Calu3 (cell line): Measurements from ENCODE around the gene RASSF4. TPM values are rescaled to one million over a fixed set of nuclear protein-coding genes. Genes with fewer than 3 reads are reported as not detected.

Source experiments
- BruUV-seq: library from RNA; stranded (reverse); fragments of 400-500 nt; replicated peaks from 2 replicates; lab custom pipeline; 2021; lab: Mats Ljungman, UMichigan
- CTCF ChIA-PET: fragments of 300-600 bp; sonication (Branson Sonifier 250); formaldehyde crosslinking; loops from one replicate; lab custom pipeline; 2022; ENCODE audit warnings: antibody characterized with exemption; lab: Charles Lee
- DNase-seq: peaks from one replicate; pipeline ENCODE4 v3.0.0; 2022
- H3K27ac Mint-ChIP-seq: one replicate; pipeline ENCODE4 v1.8.0; 2022; ENCODE audit warnings: mixed read lengths; ENCODE audit not compliant: unreplicated experiment
- H3K27me3 Mint-ChIP-seq: one replicate; pipeline ENCODE4 v1.8.0; 2022; ENCODE audit warnings: mixed read lengths; ENCODE audit not compliant: unreplicated experiment
- H3K36me3 Mint-ChIP-seq: one replicate; pipeline ENCODE4 v1.8.0; 2022; ENCODE audit warnings: mild to moderate bottlenecking, moderate library complexity, mixed read lengths; ENCODE audit not compliant: insufficient read depth, unreplicated experiment
- H3K4me1 Mint-ChIP-seq: one replicate; pipeline ENCODE4 v1.8.0; 2022; ENCODE audit warnings: mild to moderate bottlenecking, low read depth, mixed read lengths; ENCODE audit not compliant: unreplicated experiment
- H3K4me3 Mint-ChIP-seq: one replicate; pipeline ENCODE4 v1.8.0; 2022; ENCODE audit warnings: mild to moderate bottlenecking, low read depth, moderate library complexity, mixed read lengths; ENCODE audit not compliant: unreplicated experiment
- H3K9me3 Mint-ChIP-seq: one replicate; pipeline ENCODE4 v1.8.0; 2022; ENCODE audit warnings: low read depth, mixed read lengths; ENCODE audit not compliant: unreplicated experiment
- CTCF ChIP-seq: fragments of 200-600 bp; IDR thresholded peaks from one replicate; pipeline ENCODE4 v1.8.0; 2022; ENCODE audit warnings: antibody characterized with exemption; ENCODE audit not compliant: unreplicated experiment
- intact Hi-C: fragments of 100-400 bp; cut with micrococcal nuclease; formaldehyde crosslinking; loops from one replicate; pipeline ENCODE4 v1.10.0; 2022; ENCODE audit not compliant: unreplicated experiment
- total RNA-seq: library from RNA; stranded (reverse); gene quantifications from 2 replicates; pipeline ENCODE4 v1.2.3, GENCODE V29; 2022

Gene RASSF4
- total RNA-seq, 1 experiment from 2014 or later: 2.2 TPM

GRCh38 chr10:44922021-44922420, 37.6 kb upstream of the RASSF4 start:
- no TSS peak for BruUV-seq
- no peak overlapping the region for H3K4me3 Mint-ChIP-seq
- H3K27me3 Mint-ChIP-seq: peaks cover 39% of the 10 kb centered on the region

GRCh38 chr10:44922796-44923545, 36.6 kb upstream of the RASSF4 start:
- Mint-ChIP-seq H3K4me3 (no peak overlapping the region), H3K9me3 (no peaks in the 10 kb centered on the region), H3K4me1 (no peaks in the 10 kb centered on the region), H3K27me3 (peaks cover 29% of the 10 kb centered on the region), H3K27ac (no peak overlapping the region), H3K36me3 (no peaks in the 10 kb centered on the region)
- TF ChIP-seq CTCF: no peak
- CTCF ChIA-PET: no interaction called here
- intact Hi-C loops: no loop called here
- no peak for DNase-seq
- no TSS peak for BruUV-seq

More at GRCh38 chr10:44922021-44922420, 37.6 kb upstream of the RASSF4 start:
- H3K9me3 Mint-ChIP-seq: no peaks in the 10 kb centered on the region
- no peaks in the 10 kb centered on the region for H3K4me1 Mint-ChIP-seq
- no peak for TF ChIP-seq CTCF
- CTCF ChIA-PET: interaction anchor here (1.4 to 1.9 kb wide), 2 partner anchors 10 to 53 kb away, joined by 3 to 5 read pairs; partner anchors contain the start of gene TMEM72
- no peaks in the 10 kb centered on the region for H3K36me3 Mint-ChIP-seq
- intact Hi-C loops: no loop called here
- no peak overlapping the region for H3K27ac Mint-ChIP-seq
- no peak for DNase-seq

DNA sequence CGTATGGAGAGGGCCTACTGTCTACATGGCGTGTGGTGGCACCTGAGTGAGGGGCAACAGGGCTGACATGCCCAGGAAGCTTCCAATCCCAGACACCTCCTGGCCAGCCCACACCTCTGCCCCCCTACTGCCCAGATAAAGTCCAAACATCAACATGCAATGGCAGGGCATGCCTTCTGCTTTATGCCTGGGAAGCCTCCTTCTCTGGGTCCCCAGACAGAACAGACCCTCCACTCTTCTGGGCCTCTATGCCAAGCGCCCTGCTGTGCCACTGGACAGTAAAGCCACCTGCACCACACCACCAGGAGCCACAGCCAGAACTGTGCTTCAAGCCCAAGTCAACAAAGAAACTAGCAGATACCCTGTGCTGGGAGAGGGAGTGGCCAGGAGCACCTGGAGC, 36.0 kb upstream of the RASSF4 start:
- intact Hi-C loops: no loop called here

More for the DNA sequence above, 36.0 kb upstream of the RASSF4 start:
- H3K4me3 Mint-ChIP-seq: no peak overlapping the region
- H3K27ac Mint-ChIP-seq: no peak overlapping the region
- BruUV-seq: no TSS peak
- H3K36me3 Mint-ChIP-seq: no peaks in the 10 kb centered on the region
- peaks cover 26% of the 10 kb centered on the region for H3K27me3 Mint-ChIP-seq
- H3K9me3 Mint-ChIP-seq: no peaks in the 10 kb centered on the region
- TF ChIP-seq CTCF: no peak
- CTCF ChIA-PET: no interaction called here
- no peak for DNase-seq
- H3K4me1 Mint-ChIP-seq: no peaks in the 10 kb centered on the region
